ENCODE measurements around the gene S100A16.
"Not testable (repeated sequence)": the region's sequence is repeated elsewhere in the genome, so short reads cannot be mapped to it uniquely, and the experiment has no call there.

Gene S100A16

DNA sequence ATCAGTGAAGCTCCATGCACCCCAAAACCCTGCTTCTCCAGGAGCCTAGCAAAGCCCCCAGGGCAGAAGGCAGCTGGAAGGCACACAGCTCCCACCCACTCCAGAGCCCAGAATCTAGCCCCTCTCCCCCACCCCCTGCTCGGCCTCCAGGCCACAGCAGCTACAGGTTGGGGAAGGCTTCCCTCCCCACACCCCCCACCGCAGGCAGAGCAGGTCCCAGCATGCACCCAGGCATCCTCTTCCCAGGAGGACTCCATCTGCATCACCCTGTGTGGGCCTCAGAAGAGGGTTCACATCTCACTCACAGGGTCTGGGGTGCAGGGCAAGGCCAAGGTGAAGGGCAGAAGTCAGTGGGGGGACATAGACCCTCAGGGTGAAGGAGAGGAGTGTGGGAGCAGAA is 2.5 kb upstream of the S100A16 start:
- no peak for DNase-seq (ENCODE audit: low read depth)

GRCh38 chr1:153614906-153615305 is 2.0 kb upstream of the S100A16 start:
- DNase-seq (ENCODE audit: low read depth): no peak

GRCh38 chr1:153614189-153614900 is 1.4 kb upstream of the S100A16 start:
- no peak for DNase-seq (ENCODE audit: low read depth)

- DNase-seq (ENCODE audit: low read depth): no peak
These were observed 469 bp upstream of the S100A16 start for GRCh38 chr1:153613406-153613805.

- DNase-seq (ENCODE audit: low read depth): no peak
These were observed 704 bp downstream of the S100A16 start for GRCh38 chr1:153612111-153612754.

- DNase-seq (ENCODE audit: low read depth): no peak
These were observed 1.6 kb downstream of the S100A16 start for GRCh38 chr1:153611356-153611755.

DNA sequence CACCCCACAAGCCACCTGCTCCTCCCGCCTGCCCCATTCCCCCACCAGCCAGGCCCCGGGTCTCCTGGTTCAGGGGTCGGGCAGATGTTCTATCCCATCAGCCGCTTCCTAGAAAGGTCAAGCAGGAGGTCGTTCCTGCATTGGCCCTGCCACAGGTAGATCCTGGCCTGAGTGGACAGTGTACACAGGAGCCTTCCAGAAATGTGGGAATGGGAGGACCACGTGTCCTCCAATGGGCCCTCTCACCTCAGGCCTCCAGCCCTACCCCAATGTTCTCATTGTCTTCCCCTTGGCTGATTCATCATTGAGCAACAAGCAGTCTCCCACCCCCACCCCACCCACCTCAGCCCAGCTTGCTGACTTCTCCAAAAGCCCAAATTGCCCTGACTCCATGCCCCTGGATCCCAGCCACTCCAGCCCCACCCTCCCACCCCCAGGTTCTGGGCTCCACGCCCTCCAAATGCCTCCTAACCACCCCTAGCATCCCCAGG is 2.1 kb downstream of the S100A16 start:
- no peak for DNase-seq (ENCODE audit: low read depth)

- no peak for DNase-seq (ENCODE audit: low read depth)
These were observed 2.6 kb downstream of the S100A16 start for GRCh38 chr1:153610334-153610733.

DNA sequence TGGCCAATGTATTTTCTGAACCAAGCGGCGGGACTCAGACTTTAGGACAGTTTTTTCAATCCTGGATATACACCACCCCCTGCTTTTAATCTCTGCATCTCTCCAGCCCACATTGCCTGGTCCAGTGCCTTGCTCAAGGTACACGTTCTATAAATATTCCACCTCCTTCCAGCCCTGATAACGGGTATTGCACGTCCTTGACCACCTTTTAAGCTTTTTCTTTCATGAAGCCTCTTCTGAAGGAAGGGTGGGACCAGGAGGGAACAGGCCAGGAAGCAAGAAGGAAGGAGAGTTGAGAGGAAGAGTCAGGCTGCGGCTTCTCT is 3.4 kb downstream of the S100A16 start:
- DNase-seq (ENCODE audit: low read depth): no peak

DNA sequence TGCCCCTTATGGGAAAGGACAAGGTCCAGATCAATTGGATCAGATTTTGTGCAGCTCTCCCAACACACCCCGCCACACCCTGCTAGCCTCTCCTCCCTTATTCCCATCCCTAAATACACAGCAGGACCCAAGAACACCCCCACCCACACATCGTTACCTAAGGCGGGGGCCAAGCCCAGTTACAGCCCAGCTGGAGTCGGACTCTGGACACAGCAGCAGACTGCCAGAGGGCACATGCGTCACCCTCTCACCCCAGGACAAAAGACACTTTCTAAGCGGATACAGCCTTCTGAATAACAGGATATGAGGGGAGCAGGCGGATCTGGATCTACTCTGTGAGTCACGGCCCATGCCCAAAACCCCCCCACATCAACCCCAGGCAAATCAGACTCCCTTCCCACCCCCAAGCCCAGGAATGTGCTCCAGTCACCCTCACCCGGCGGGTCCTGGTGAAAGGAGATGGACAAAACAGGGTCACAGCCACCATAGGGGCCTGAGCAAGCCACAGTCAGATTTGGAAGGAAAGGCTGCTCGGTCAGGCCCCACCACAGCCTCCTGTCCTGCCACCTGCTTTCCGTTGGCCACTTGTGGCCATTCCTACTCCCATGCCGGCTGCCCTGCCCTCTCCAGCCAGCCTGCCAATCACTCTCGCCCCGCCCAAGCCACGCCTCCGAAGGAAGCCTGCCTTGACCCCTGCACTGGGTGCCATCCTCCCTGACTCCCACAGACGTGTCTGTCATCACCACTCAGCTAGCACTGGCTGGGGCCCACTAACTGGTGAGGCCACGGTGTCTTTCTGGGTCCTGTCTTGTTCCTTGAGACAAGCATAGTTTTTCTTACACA is 4.0 kb downstream of the S100A16 start:
- DNase-seq (ENCODE audit: low read depth): no peak

GRCh38 chr1:153608089-153608682 is 4.8 kb downstream of the S100A16 start:
- DNase-seq (ENCODE audit: low read depth): no peak

GRCh38 chr1:153607381-153607780 is 5.6 kb downstream of the S100A16 start:
- no peak for DNase-seq (ENCODE audit: low read depth)

DNA sequence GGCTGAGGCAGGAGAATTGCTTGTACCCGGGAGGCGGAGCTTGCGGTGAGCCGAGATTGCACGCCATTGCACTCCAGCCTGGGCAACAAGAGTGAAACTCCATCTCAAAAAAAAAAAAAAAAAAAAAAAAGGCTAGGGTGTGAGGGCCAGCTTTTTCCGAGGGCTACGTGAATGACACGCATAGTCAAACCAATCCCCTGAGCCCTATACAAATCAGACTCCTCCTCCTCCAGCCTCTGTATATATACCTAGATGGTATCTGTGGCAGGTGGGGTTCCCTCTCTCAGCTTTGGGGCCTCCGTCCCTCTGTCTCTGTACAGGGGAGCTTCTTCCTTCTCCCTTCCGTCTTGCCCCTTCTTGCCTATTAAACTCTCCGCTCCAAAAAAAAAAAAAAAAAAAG is 6.7 kb downstream of the S100A16 start:
- DNase-seq (ENCODE audit: low read depth): no peak

DNA sequence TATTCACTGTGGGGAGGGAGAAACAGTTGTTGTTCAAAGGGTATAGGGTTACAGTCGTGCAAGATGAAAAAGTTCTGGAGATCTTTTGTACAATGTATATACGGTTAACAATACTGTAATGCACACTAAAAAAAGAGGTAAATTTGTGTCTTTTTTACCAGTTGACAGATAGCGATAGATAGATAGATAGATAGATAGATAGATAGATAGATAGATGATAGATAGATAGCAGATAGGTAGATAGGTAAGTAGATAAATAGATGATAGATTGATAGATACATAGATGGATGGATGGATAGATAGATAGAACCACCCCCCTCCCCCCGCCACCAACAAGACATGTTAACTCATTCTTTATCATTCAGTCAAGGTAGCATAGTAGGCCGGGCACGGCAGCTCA is 10.2 kb downstream of the S100A16 start:
- DNase-seq (ENCODE audit: low read depth): no peak

DNA sequence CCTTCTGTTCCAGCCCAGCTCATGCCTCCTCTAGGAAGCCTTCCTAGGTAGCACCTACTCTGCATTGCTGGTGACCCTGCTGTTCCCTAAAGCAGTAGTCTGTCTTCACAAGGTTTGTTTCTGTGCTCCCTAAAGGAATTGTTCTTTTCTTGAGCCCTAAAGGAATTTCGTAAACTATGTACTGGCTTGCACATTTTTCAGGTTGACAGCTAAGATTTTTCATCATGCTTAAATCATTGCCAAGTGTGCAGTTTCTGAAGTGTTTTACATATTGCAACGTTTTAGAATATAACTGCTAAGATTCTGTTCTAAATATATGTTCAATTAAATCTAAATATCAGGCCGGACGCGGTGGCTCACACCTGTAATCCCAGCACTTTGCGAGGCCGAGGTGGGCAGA is 13.1 kb downstream of the S100A16 start:
- no peak for DNase-seq (ENCODE audit: low read depth)

DNA sequence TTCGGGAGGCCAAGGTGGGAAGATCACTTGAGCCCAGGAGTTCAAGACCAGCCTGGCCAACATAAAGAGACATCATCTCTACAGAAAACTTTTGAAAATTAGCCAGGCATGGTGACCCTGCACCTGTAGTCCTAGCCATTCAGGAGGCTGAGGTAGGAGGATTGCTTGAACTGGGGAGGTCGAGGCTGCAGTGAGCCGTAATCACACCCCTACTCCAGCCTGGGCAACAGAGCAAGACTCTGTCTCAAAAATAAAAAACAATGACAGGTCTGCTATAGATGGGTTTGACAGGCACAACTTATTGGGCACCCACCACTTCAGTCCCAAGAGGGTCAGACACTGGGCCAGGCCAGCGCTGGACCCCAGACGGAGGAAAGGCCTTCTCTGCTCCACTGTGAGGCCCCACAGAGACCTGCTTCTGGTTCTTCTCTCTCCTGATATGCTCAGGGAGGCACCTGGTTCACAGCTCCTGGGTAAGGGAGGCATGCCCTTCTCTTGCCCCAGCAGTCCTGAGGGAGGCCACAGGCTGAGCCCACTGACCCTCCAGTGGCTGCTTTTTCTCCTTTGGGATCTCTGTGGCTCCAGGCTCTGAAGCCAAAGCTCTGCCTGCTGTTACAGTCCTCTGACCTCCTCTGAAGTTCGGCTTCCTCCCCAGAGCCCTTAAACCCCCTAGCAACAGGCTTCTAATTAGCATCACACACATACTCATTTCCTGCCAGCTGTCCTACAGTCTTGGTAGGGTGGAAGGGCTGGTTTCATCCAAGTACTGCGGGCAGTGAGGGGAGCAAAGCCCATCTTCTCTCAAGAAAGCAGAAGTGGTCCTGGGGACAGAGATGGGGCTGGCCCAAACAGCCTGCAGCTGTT is 14.4 kb downstream of the S100A16 start:
- no peak for DNase-seq (ENCODE audit: low read depth)

- DNase-seq (ENCODE audit: low read depth): no peak
These were observed 15.7 kb downstream of the S100A16 start for GRCh38 chr1:153597206-153597605.

- DNase-seq (ENCODE audit: low read depth): no peak
These were observed 20.2 kb downstream of the S100A16 start for GRCh38 chr1:153592748-153593147.

DNA sequence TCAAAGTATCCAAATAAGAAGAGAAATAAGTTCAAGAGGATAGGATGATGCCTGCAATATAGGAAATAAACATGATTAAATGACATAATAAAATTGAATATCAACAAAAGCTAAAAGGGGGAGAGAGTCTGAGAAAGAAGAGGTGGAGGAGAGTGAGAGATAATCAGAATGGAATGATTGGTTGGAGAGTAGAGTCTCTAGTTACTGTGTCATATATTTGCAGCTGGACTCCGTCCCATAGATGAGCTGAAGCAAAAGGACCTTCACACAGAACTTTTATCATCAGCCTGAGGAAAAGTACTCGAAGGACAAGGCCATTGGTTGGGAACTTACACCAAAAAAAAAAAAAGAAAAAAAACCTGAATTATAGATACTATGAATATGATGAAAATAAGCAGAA is 24.5 kb downstream of the S100A16 start:
- DNase-seq (ENCODE audit: low read depth): no peak

- not testable (repeated sequence) for DNase-seq (ENCODE audit: low read depth)
These were observed 24.9 kb downstream of the S100A16 start for GRCh38 chr1:153588033-153588432.

- DNase-seq (ENCODE audit: low read depth): no peak
These were observed 25.6 kb downstream of the S100A16 start for GRCh38 chr1:153587314-153587713.

DNA sequence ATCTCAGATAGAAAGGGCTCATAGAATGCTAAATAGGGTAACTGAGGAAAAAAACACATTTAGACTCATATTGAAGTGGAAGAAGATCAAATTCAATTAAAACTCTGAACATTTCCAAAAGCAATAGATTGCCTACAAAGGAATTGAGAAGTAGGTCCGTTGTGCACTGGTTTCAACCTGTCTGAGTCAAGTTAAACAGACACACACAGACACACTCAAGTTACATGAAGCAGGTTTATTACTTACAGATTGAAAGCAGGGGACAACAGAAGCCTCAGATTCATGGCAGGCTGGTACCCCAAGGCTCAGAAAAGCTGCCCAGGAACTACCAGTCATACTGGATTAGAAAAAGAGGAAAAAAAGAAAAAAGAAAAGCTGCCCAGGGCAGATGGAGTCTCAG is 26.6 kb downstream of the S100A16 start:
- no peak for DNase-seq (ENCODE audit: low read depth)

All from stimulated activated CD8-positive, alpha-beta memory T cell treated with anti-CD3 and anti-CD28 coated beads, Interleukin-15, amount 100 ng/mL, for 24 hours (primary cell).